Measurements from ENCODE around the gene SEMA4D. TPM values are rescaled to one million over a fixed set of nuclear protein-coding genes. Genes with fewer than 3 reads are reported as not detected.

SEMA4D gene
- total RNA-seq, 4 donors from 2014 or later, result 7.9 to 14.1 (median 10.6) TPM

DNA sequence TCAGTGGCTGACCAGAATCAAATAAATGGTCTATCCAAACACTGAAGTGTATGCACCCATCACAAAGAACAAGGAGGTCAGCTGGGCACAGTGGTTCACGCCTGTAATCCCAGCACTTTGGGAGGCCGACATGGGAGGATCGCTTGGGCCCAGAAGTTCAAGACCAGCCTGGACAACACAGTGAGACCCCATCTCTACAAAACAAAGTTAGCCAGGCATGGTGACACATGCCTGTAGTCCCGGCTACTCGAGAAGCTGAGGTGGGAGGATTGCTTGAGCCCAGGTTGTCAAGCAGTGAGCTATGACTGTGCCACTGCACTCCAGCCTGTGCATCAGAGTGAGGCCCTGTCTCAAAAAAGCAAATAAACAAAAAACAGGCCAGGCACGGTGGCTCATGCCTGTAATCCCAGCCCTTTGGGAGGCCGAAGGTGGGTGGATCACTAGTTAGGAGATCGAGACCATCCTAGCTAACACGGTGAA, 40.5 kb downstream of the SEMA4D start:
- peaks cover 0 to 18% (median 11%) of the 10 kb centered on the region in 4 donors for H3K36me3 ChIP-seq
- H3K4me1 ChIP-seq, result peaks cover 0 to 7% (median 0%) of the 10 kb centered on the region in 4 donors
- intact Hi-C loops (cut with DNase I), result no loop called here
- no peaks in the 10 kb centered on the region for H3K9me3 ChIP-seq
- no peak overlapping the region for H3K27ac ChIP-seq (replicated peaks in 1 of 4)
- H3K4me3 ChIP-seq, result no peak overlapping the region
- no peak for DNase-seq (ENCODE audit: extremely low spot score)
- TF ChIP-seq POLR2AphosphoS5 (IDR thresholded peaks at IDR 0.05) (no peak), POLR2A (IDR thresholded peaks at IDR 0.05; ENCODE audit: low read depth) (no peak), EP300 (IDR thresholded peaks at IDR 0.05) (no peak)
- TF ChIP-seq, protein P1, sequence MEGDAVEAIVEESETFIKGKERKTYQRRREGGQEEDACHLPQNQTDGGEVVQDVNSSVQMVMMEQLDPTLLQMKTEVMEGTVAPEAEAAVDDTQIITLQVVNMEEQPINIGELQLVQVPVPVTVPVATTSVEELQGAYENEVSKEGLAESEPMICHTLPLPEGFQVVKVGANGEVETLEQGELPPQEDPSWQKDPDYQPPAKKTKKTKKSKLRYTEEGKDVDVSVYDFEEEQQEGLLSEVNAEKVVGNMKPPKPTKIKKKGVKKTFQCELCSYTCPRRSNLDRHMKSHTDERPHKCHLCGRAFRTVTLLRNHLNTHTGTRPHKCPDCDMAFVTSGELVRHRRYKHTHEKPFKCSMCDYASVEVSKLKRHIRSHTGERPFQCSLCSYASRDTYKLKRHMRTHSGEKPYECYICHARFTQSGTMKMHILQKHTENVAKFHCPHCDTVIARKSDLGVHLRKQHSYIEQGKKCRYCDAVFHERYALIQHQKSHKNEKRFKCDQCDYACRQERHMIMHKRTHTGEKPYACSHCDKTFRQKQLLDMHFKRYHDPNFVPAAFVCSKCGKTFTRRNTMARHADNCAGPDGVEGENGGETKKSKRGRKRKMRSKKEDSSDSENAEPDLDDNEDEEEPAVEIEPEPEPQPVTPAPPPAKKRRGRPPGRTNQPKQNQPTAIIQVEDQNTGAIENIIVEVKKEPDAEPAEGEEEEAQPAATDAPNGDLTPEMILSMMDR (IDR thresholded peaks at IDR 0.05), result no peak
- WGBS, result 95% methylated on average over 9 of the region's 9 CpGs
- no peaks in the 10 kb centered on the region for H3K27me3 ChIP-seq

DNA sequence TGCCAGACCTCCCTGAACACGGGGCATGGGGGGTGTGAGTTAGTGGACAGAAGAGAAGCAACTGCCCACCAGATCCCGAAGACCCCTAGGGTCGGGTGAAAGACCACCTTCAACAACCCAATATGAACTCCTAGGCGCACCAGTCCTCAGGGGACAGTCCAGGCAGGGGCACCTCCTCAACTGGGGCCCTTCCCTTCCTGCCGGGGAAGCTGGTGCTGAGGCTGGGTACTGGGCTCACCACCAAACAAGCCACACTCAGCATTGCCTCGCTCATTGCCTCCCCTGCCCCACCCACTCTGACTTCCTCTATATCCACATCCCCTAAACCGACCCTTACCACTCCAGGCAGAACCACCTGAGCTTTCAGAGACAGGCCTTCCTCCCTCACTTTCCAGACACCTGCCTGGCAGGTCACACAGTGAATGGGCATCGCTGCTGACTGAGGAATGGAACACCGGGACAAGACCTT, 42.5 kb downstream of the SEMA4D start:
- TF ChIP-seq, protein P1 (IDR thresholded peaks at IDR 0.05), result no peak
- TF ChIP-seq POLR2A (IDR thresholded peaks at IDR 0.05; ENCODE audit: low read depth) (no peak), EP300 (IDR thresholded peaks at IDR 0.05) (no peak), POLR2AphosphoS5 (IDR thresholded peaks at IDR 0.05) (no peak)
- peaks cover 0 to 18% (median 11%) of the 10 kb centered on the region in 4 donors for H3K36me3 ChIP-seq
- H3K27me3 ChIP-seq, result no peaks in the 10 kb centered on the region
- no peaks in the 10 kb centered on the region for H3K4me1 ChIP-seq
- H3K9me3 ChIP-seq, result no peaks in the 10 kb centered on the region
- intact Hi-C loops (cut with DNase I), result no loop called here
- no peak for DNase-seq (ENCODE audit: extremely low spot score)
- H3K27ac ChIP-seq (replicated peaks in 1 of 4), result no peak overlapping the region
- no peak overlapping the region for H3K4me3 ChIP-seq
- WGBS, result 85% methylated on average over 9 of the region's 9 CpGs

DNA sequence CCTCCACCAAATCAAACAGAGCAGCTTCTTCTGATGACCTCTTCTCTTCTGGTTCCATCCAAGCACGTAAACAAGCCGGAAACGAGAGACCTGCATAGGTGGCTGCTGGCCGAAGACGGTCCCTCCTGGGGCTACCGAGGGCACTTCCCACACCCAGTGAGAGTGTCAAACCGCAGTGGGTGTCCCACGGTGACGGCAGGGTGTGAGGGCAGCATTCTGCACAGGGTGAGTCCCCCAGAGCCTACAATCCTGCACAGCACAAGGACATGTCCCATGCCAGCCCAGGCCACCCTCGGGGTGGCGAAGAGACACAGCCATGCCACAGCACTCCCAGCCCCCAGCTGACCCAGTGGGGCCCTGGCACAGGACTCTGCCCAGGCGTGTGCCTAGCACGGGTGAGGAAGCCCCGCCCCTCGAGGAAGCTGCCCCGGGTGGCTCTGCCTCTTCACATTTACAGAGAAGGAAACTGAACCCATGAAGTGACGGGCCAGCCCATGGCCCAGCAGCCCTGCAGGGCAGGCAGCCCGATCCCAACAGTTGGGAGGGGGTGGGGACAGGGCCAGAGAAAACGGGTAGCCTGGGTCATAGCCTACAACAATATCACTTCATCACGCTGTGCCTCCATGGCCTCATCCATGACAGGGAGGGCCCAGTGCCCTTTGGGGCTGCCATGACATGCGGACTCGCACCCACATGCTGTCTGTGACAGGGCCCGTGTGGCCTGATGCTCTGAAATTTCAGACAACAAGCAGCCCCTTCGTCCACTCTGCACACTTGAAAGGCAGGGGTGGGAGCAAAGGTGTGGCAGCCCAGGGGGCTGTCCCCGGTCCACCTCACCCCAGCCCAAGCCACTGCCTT, 43.2 kb downstream of the SEMA4D start:
- intact Hi-C loops (cut with DNase I), result no loop called here
- WGBS, result 85% methylated on average over 24 of the region's 25 CpGs
- peaks cover 0 to 18% (median 11%) of the 10 kb centered on the region in 4 donors for H3K36me3 ChIP-seq
- H3K27ac ChIP-seq (replicated peaks in 1 of 4), result no peak overlapping the region
- H3K27me3 ChIP-seq, result no peaks in the 10 kb centered on the region
- TF ChIP-seq EP300 (IDR thresholded peaks at IDR 0.05), result no peak
- no peaks in the 10 kb centered on the region for H3K4me1 ChIP-seq
- no peak overlapping the region for H3K4me3 ChIP-seq
- no peak for DNase-seq (ENCODE audit: extremely low spot score)
- H3K9me3 ChIP-seq, result no peaks in the 10 kb centered on the region

DNA sequence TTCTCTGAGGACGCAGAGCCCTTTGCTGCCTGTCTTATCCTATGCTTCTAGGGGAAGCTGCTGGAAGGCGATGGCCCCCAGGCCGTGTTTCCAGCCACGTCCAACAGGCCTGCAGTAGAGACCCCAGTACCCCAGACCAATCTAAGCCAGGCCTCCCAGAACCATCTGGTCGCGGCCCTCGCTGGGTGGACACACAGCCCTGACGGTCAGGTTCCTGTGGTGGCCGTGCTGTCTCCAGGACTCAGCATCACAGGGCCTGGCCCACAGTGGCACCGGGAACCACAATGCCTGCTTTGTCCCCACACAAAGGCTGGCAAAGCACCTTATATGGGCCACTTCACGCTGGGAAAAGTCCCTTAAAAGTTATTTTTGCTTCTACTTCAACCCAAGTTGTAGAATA, 44.5 kb downstream of the SEMA4D start:
- Histone ChIP-seq H3K4me1 (peaks cover 0 to 5% (median 0%) of the 10 kb centered on the region in 4 donors), H3K4me3 (no peak overlapping the region), H3K9me3 (no peaks in the 10 kb centered on the region), H3K27me3 (no peaks in the 10 kb centered on the region), H3K36me3 (peaks cover 0 to 18% (median 11%) of the 10 kb centered on the region in 4 donors), H3K27ac (replicated peaks in 1 of 4) (no peak overlapping the region)
- intact Hi-C loops (cut with DNase I), result no loop called here
- WGBS, result 96% methylated on average over 10 of the region's 11 CpGs
- TF ChIP-seq EP300 (IDR thresholded peaks at IDR 0.05), result no peak
- TF ChIP-seq, protein P1 (IDR thresholded peaks at IDR 0.05), result no peak
- no peak for TF ChIP-seq POLR2AphosphoS5 (IDR thresholded peaks at IDR 0.05)
- no peak for TF ChIP-seq POLR2A (IDR thresholded peaks at IDR 0.05; ENCODE audit: low read depth)
- DNase-seq (ENCODE audit: extremely low spot score), result no peak

DNA sequence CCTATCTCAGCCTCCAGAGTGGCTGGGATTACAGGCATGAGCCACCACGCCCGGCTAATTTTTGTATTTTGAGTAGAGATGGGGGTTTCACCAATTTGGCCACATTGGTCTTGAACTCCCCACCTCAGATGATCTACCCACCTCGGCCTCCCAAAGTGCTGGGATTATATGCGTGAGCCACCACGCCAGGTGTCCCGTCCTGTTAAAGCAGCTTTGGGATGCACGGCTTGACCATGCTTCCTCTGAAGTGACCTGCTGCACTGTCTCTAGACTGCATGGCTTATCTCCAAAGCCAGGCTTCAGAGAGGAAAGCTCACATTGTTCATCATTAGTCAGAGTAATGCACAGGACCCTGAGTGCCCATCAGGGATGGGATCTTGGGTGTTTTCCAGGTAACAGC, 45.4 kb downstream of the SEMA4D start:
- H3K27ac ChIP-seq (replicated peaks in 1 of 4), result no peak overlapping the region
- intact Hi-C loops (cut with DNase I), result no loop called here
- no peak for DNase-seq (ENCODE audit: extremely low spot score)

More for the DNA sequence above, 45.4 kb downstream of the SEMA4D start:
- H3K4me3 ChIP-seq, result no peak overlapping the region
- H3K36me3 ChIP-seq, result peaks cover 0 to 18% (median 11%) of the 10 kb centered on the region in 4 donors
- H3K9me3 ChIP-seq, result no peaks in the 10 kb centered on the region
- TF ChIP-seq, protein P1 (IDR thresholded peaks at IDR 0.05), result no peak
- no peak for TF ChIP-seq POLR2A (IDR thresholded peaks at IDR 0.05; ENCODE audit: low read depth)
- no peak for TF ChIP-seq POLR2AphosphoS5 (IDR thresholded peaks at IDR 0.05)
- H3K4me1 ChIP-seq, result peaks cover 0 to 5% (median 0%) of the 10 kb centered on the region in 4 donors
- 97% methylated on average over 5 of the region's 7 CpGs for WGBS
- H3K27me3 ChIP-seq, result no peaks in the 10 kb centered on the region
